Stimulated activated CD4-positive, alpha-beta T cell treated with anti-CD3 and anti-CD28 coated beads, Interleukin-1b, Interleukin-23, amount 100 ng/mL, for 4 hours (primary cell): Measurements from ENCODE around the gene RAB1A.

Experiments
- DNase-seq, 2 donors: peaks; one replicate each; pipeline ENCODE4 v3.0.0-alpha.2; 2020; ENCODE audit warnings: low read depth in 2 of 2

RAB1A gene

GRCh38 chr2:65061146-65061909 lies 68.6 kb downstream of the RAB1A start:
- DNase-seq = no peak

- DNase-seq = no peak
Measured at GRCh38 chr2:65059071-65059470, 70.8 kb downstream of the RAB1A start.

GRCh38 chr2:65057391-65058052 lies 72.4 kb downstream of the RAB1A start:
- peak in 1 of 2 donors; percentile 54 for DNase-seq

- DNase-seq = no peak
Measured at GRCh38 chr2:65057054-65057375, 72.9 kb downstream of the RAB1A start.

GRCh38 chr2:65056215-65057053 lies 73.5 kb downstream of the RAB1A start, which contains the start of gene CEP68:
CEP68 (plus strand) TSS chr2:65056416; CDS start chr2:65069445, 13,029 bp downstream.
- peak; percentile 89 to 92 for DNase-seq

GRCh38 chr2:65055422-65056214 lies 74.3 kb downstream of the RAB1A start:
- DNase-seq = peak in 1 of 2 donors; percentile 31

GRCh38 chr2:65054749-65055421 lies 75.0 kb downstream of the RAB1A start:
- no peak for DNase-seq

GRCh38 chr2:65053199-65053598 lies 76.7 kb downstream of the RAB1A start:
- no peak for DNase-seq

GRCh38 chr2:65050931-65051330 lies 79.0 kb downstream of the RAB1A start:
- no peak for DNase-seq

GRCh38 chr2:65049010-65049639 lies 80.8 kb downstream of the RAB1A start:
- no peak for DNase-seq

- DNase-seq = no peak
Measured at GRCh38 chr2:65046633-65047407, 83.1 kb downstream of the RAB1A start.

GRCh38 chr2:65045651-65046050 lies 84.3 kb downstream of the RAB1A start:
- no peak for DNase-seq

GRCh38 chr2:65044097-65044735 lies 85.7 kb downstream of the RAB1A start:
- no peak for DNase-seq

- no peak for DNase-seq
Measured at GRCh38 chr2:65043001-65043400, 86.9 kb downstream of the RAB1A start.

- peak; percentile 51 to 67 for DNase-seq
Measured at GRCh38 chr2:65040400-65041261, 89.3 kb downstream of the RAB1A start.

GRCh38 chr2:65039640-65040039 lies 90.3 kb downstream of the RAB1A start:
- DNase-seq = no peak

- DNase-seq = no peak
Measured at GRCh38 chr2:65037178-65037577, 92.7 kb downstream of the RAB1A start.
